IMR-90 (cell line): Measurements from ENCODE around the gene THY1.

Source experiments
- CTCF ChIP-seq: conservative IDR thresholded peaks from 2 replicates; pipeline ENCODE4 v1.5.1; 2012; ENCODE audit warnings: mild to moderate bottlenecking, low read depth, low read length, improper control_type of control experiment
- FOS ChIP-seq: fragments of 150-350 bp; IDR thresholded peaks from 2 replicates; pipeline ENCODE4 v1.6.1; 2016; ENCODE audit warnings: low read depth, low read length
- MXI1 ChIP-seq: IDR thresholded peaks from 2 replicates; pipeline ENCODE4 v1.6.1; 2012; ENCODE audit warnings: low read depth, mild to moderate bottlenecking, low read length, moderate library complexity, borderline replicate concordance
- POLR2A ChIP-seq: IDR thresholded peaks from 2 replicates; pipeline ENCODE4 v1.6.1; 2012; ENCODE audit warnings: mild to moderate bottlenecking, low read depth, low read length
- RFX5 ChIP-seq: IDR thresholded peaks from 2 replicates; pipeline ENCODE4 v1.8.0; 2012; ENCODE audit warnings: low read depth, mild to moderate bottlenecking, low read length, moderate library complexity

DNA sequence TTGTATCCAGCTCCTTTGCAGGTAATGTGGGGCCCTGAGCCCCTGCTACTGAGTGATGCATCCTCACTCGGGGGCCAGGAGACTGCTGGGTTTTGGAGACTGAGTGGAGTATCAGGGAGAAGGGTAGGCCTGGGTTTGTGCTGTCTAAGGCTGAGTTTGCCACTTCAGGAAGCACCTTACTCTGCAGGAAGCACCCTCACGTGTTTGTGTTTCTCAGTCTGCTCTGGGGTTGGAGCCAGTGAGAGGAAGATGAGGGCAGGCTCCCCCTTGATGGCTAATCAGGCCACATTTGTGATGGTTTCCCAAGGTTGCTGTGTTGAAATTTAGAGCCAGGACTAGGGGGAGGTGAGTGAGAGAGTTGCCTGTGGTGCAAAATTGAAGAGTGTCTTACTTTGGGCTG lies 13.7 kb upstream of the THY1 start:
- TF ChIP-seq MXI1 (no peak), CTCF (no peak), POLR2A (no peak), RFX5 (no peak), FOS (no peak)
